Measurements from ENCODE around the gene RPA1.

DNA sequence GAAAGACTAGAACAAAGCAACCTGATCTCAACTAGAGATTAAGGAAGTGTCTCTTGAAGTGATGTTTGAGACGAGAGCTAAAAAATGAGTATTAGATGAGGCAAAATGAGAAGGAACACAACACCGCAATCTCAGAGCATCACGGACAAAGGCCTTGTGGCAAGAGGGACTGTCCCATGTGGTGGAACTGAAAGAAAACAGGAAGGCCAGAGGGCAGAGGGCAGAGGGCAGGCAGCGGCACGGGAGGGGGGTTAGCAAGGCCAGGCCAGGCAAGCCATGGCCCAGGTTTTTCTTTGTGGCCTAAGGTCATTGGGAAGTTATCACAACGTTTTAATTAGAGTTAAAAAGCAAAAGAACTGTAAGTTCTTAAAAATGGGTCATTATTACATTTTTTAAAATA, 22.5 kb downstream of the RPA1 start:
- TF ChIP-seq EZH2 (IDR thresholded peaks at IDR 0.05; ENCODE audit: borderline replicate concordance, control insufficient read depth, low read depth, low read length) (no peak), JUNB (IDR thresholded peaks at IDR 0.05) (no peak), SUZ12 (IDR thresholded peaks at IDR 0.05; ENCODE audit: unreplicated experiment) (no peak), POLR2A (IDR thresholded peaks at IDR 0.05; ENCODE audit: low read depth, low read length) (no peak), SIX5 (IDR thresholded peaks at IDR 0.05; ENCODE audit: low read depth, low read length, severe bottlenecking) (no peak), TCF3 (IDR thresholded peaks at IDR 0.05; ENCODE audit: borderline replicate concordance, insufficient read depth, low read depth, low read length) (no peak), KDM1A (IDR thresholded peaks at IDR 0.05; ENCODE audit: borderline replicate concordance) (no peak), RB1 (IDR thresholded peaks at IDR 0.05; ENCODE audit: borderline replicate concordance) (no peak), ZZZ3 (IDR thresholded peaks at IDR 0.05; ENCODE audit: control insufficient read depth, insufficient read length, low read depth) (no peak)
- TF ChIP-seq, protein P1, sequence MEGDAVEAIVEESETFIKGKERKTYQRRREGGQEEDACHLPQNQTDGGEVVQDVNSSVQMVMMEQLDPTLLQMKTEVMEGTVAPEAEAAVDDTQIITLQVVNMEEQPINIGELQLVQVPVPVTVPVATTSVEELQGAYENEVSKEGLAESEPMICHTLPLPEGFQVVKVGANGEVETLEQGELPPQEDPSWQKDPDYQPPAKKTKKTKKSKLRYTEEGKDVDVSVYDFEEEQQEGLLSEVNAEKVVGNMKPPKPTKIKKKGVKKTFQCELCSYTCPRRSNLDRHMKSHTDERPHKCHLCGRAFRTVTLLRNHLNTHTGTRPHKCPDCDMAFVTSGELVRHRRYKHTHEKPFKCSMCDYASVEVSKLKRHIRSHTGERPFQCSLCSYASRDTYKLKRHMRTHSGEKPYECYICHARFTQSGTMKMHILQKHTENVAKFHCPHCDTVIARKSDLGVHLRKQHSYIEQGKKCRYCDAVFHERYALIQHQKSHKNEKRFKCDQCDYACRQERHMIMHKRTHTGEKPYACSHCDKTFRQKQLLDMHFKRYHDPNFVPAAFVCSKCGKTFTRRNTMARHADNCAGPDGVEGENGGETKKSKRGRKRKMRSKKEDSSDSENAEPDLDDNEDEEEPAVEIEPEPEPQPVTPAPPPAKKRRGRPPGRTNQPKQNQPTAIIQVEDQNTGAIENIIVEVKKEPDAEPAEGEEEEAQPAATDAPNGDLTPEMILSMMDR (IDR thresholded peaks at IDR 0.05 in 2 of 3, conservative IDR thresholded peaks at IDR 0.05 in 1 of 3; ENCODE audit: control insufficient read depth in 2 of 3, extremely low read depth in 1 of 3, insufficient read depth in 1 of 3, low read depth in 3 of 3, low read length in 3 of 3): no peak
- TF ChIP-seq, protein P2, sequence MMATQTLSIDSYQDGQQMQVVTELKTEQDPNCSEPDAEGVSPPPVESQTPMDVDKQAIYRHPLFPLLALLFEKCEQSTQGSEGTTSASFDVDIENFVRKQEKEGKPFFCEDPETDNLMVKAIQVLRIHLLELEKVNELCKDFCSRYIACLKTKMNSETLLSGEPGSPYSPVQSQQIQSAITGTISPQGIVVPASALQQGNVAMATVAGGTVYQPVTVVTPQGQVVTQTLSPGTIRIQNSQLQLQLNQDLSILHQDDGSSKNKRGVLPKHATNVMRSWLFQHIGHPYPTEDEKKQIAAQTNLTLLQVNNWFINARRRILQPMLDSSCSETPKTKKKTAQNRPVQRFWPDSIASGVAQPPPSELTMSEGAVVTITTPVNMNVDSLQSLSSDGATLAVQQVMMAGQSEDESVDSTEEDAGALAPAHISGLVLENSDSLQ (IDR thresholded peaks at IDR 0.05): no peak
- TF ChIP-seq, protein P3, sequence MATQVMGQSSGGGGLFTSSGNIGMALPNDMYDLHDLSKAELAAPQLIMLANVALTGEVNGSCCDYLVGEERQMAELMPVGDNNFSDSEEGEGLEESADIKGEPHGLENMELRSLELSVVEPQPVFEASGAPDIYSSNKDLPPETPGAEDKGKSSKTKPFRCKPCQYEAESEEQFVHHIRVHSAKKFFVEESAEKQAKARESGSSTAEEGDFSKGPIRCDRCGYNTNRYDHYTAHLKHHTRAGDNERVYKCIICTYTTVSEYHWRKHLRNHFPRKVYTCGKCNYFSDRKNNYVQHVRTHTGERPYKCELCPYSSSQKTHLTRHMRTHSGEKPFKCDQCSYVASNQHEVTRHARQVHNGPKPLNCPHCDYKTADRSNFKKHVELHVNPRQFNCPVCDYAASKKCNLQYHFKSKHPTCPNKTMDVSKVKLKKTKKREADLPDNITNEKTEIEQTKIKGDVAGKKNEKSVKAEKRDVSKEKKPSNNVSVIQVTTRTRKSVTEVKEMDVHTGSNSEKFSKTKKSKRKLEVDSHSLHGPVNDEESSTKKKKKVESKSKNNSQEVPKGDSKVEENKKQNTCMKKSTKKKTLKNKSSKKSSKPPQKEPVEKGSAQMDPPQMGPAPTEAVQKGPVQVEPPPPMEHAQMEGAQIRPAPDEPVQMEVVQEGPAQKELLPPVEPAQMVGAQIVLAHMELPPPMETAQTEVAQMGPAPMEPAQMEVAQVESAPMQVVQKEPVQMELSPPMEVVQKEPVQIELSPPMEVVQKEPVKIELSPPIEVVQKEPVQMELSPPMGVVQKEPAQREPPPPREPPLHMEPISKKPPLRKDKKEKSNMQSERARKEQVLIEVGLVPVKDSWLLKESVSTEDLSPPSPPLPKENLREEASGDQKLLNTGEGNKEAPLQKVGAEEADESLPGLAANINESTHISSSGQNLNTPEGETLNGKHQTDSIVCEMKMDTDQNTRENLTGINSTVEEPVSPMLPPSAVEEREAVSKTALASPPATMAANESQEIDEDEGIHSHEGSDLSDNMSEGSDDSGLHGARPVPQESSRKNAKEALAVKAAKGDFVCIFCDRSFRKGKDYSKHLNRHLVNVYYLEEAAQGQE (IDR thresholded peaks at IDR 0.05; ENCODE audit: low read depth, low read length): no peak
